ENCODE data around the gene ST6GAL1. TPM values are rescaled to one million over a fixed set of nuclear protein-coding genes. Genes with fewer than 3 reads are reported as not detected.
"Not testable (repeated sequence)": the region's sequence is repeated elsewhere in the genome, so short reads cannot be mapped to it uniquely, and the experiment has no call there.

The ST6GAL1 gene
- total RNA-seq, 2 experiments from 2014 or later, result 101 to 104 TPM

- POLR2A ChIA-PET, result no interaction called here
- CTCF ChIA-PET, result no interaction called here
Measured at GRCh38 chr3:186985661-186986364, 55.5 kb downstream of the ST6GAL1 start.

- CTCF ChIA-PET, result no interaction called here
- POLR2A ChIA-PET, result no interaction called here
Measured at GRCh38 chr3:186986406-186986805, 56.1 kb downstream of the ST6GAL1 start.

GRCh38 chr3:186986816-186987215, 56.5 kb downstream of the ST6GAL1 start:
- ChIA-PET POLR2A (no interaction called here), CTCF (interaction anchor here (0.5 kb wide), 1 partner anchor 28 kb away, joined by 4 read pairs; no protein-coding TSS in a partner anchor)

GRCh38 chr3:186988806-186989205, 58.5 kb downstream of the ST6GAL1 start:
- POLR2A ChIA-PET, result no interaction called here
- CTCF ChIA-PET, result no interaction called here

GRCh38 chr3:186989429-186989828, 59.1 kb downstream of the ST6GAL1 start:
- ChIA-PET CTCF (no interaction called here), POLR2A (no interaction called here)

GRCh38 chr3:186990277-186990676, 60.0 kb downstream of the ST6GAL1 start:
- POLR2A ChIA-PET, result no interaction called here

GRCh38 chr3:186990878-186991308, 60.6 kb downstream of the ST6GAL1 start:
- POLR2A ChIA-PET, result no interaction called here
- CTCF ChIA-PET, result no interaction called here

More at GRCh38 chr3:186990277-186990676, 60.0 kb downstream of the ST6GAL1 start:
- CTCF ChIA-PET, result no interaction called here

- POLR2A ChIA-PET, result no interaction called here
- CTCF ChIA-PET, result no interaction called here
Measured at GRCh38 chr3:186991470-186991869, 61.1 kb downstream of the ST6GAL1 start.

- CTCF ChIA-PET, POLR2A ChIA-PET: not testable (repeated sequence)
Measured at GRCh38 chr3:186992096-186992495, 61.8 kb downstream of the ST6GAL1 start.

- CTCF ChIA-PET, result interaction anchor here (1.6 to 1.7 kb wide), 2 partner anchors 33 to 144 kb away, joined by 3 to 7 read pairs; no protein-coding TSS in a partner anchor
- POLR2A ChIA-PET, result no interaction called here
Measured at GRCh38 chr3:186993210-186993782, 63.0 kb downstream of the ST6GAL1 start.

- CTCF ChIA-PET, result interaction anchor here (1.6 to 1.7 kb wide), 2 partner anchors 32 to 145 kb away, joined by 3 to 7 read pairs; no protein-coding TSS in a partner anchor
- POLR2A ChIA-PET, result no interaction called here
Measured at GRCh38 chr3:186994000-186994955, 64.0 kb downstream of the ST6GAL1 start.

- ChIA-PET POLR2A (no interaction called here), CTCF (interaction anchor here (1.0 kb wide), 1 partner anchor 683 kb away, joined by 3 read pairs; no protein-coding TSS in a partner anchor)
Measured at GRCh38 chr3:186996356-186996755, 66.0 kb downstream of the ST6GAL1 start.

GRCh38 chr3:186997061-186997460, 66.7 kb downstream of the ST6GAL1 start:
- ChIA-PET POLR2A (no interaction called here), CTCF (no interaction called here)

- CTCF ChIA-PET, result no interaction called here
Measured at GRCh38 chr3:186997473-186997939, 67.2 kb downstream of the ST6GAL1 start.

GRCh38 chr3:186998937-186999368, 68.6 kb downstream of the ST6GAL1 start:
- POLR2A ChIA-PET, result interaction anchor here (0.7 to 1.3 kb wide), 2 partner anchors 11 to 27 kb away, joined by 3 to 5 read pairs; no protein-coding TSS in a partner anchor
- CTCF ChIA-PET, result no interaction called here

More at GRCh38 chr3:186997473-186997939, 67.2 kb downstream of the ST6GAL1 start:
- POLR2A ChIA-PET, result interaction anchor here (0.6 kb wide), 1 partner anchor 212 kb away, joined by 3 read pairs; no protein-coding TSS in a partner anchor

GRCh38 chr3:187000711-187001151, 70.4 kb downstream of the ST6GAL1 start:
- ChIA-PET POLR2A (no interaction called here), CTCF (interaction anchor here (1.0 kb wide), 1 partner anchor 191 kb away, joined by 3 read pairs; no protein-coding TSS in a partner anchor)

GRCh38 chr3:187002915-187003314, 72.6 kb downstream of the ST6GAL1 start:
- ChIA-PET CTCF (no interaction called here), POLR2A (no interaction called here)

- ChIA-PET CTCF (no interaction called here), POLR2A (interaction anchor here (0.7 kb wide), 1 partner anchor 16 kb away, joined by 3 read pairs; no protein-coding TSS in a partner anchor)
Measured at GRCh38 chr3:187005827-187006481, 75.6 kb downstream of the ST6GAL1 start.

All from activated CD8-positive, alpha-beta memory T cell treated with anti-CD3 and anti-CD28 coated beads for 36 hours (primary cell).